B cell (primary cell): ENCODE results near the gene MOB2. TPM values are rescaled to one million over a fixed set of nuclear protein-coding genes. Genes with fewer than 3 reads are reported as not detected.

ENCODE experiments used
- ATAC-seq: fragments of 200-7000 bp; cut with Tn5 transposase; one replicate; pipeline ENCODE4 v1.10.0; 2021; ENCODE audit warnings: low read depth, mild to moderate bottlenecking, moderate number of reproducible peaks, moderate library complexity
- CTCF ChIA-PET: fragments of 350-600 bp; sonication (Branson Sonifier 250); formaldehyde crosslinking; loops from one replicate; lab custom pipeline; 2021; ENCODE audit warnings: antibody characterized with exemption, inconsistent platforms; lab: Charles Lee
- POLR2A ChIA-PET: fragments of 350-600 bp; sonication (Branson Sonifier 250); formaldehyde crosslinking; loops from one replicate; lab custom pipeline; 2021; ENCODE audit warnings: antibody characterized with exemption; lab: Charles Lee
- DNase-seq: peaks from one replicate; pipeline ENCODE4 v3.0.0; 2013
- H2AFZ ChIP-seq: 2 replicates; pipeline ENCODE4 v1.6.1; 2012; ENCODE audit warnings: mild to moderate bottlenecking, low read depth, low read length; ENCODE audit not compliant: insufficient read depth, poor library complexity, severe bottlenecking
- H3K27ac ChIP-seq, 2 donors: 1 replicate in 1 of 2; 2 replicates in 1 of 2; pipeline ENCODE4 v1.5.1; 2012 to 2013; ENCODE audit warnings: low read length in 2 of 2, mild to moderate bottlenecking in 2 of 2, moderate library complexity in 1 of 2
- H3K27me3 ChIP-seq, 4 experiments: fragments of 200-600 bp in 1 of 4; sonication (generic) in 1 of 4; replicated peaks in 1 of 4; 1 replicate in 2 of 4; 2 replicates in 2 of 4; pipeline versions ENCODE4 v1.6.1 to v1.7.0; 2013 to 2016; ENCODE audit warnings: low read length in 3 of 4, mild to moderate bottlenecking in 2 of 4, mixed read lengths in 1 of 4, moderate library complexity in 1 of 4; ENCODE audit not compliant: insufficient read depth in 4 of 4, control insufficient read depth in 3 of 4; ENCODE audit errors: control extremely low read depth in 1 of 4
- H3K36me3 ChIP-seq, 2 experiments: replicated peaks in 1 of 2; 1 replicate in 1 of 2; 2 replicates in 1 of 2; pipeline versions ENCODE4 v1.6.1 to v1.7.1; 2013; ENCODE audit warnings: low read length in 1 of 2; ENCODE audit not compliant: insufficient read depth in 2 of 2, control insufficient read depth in 1 of 2; ENCODE audit errors: control extremely low read depth in 1 of 2, extremely low read depth in 1 of 2
- H3K4me1 ChIP-seq, 2 donors: fragments of 200-600 bp in 1 of 2; sonication (generic) in 1 of 2; 1 replicate in 1 of 2; 2 replicates in 1 of 2; pipeline versions ENCODE4 v1.5.1 to v1.6.1; 2013 to 2017; ENCODE audit warnings: low read length in 2 of 2; ENCODE audit not compliant: control insufficient read depth in 2 of 2, insufficient read depth in 2 of 2
- H3K4me2 ChIP-seq: replicated peaks from 2 replicates; pipeline ENCODE3; 2012; ENCODE audit warnings: mild to moderate bottlenecking, low read depth, low read length; ENCODE audit not compliant: poor library complexity, severe bottlenecking
- H3K4me3 ChIP-seq, 5 experiments: fragments of 200-600 bp in 1 of 5; sonication (generic) in 1 of 5; 1 replicate in 3 of 5; 2 replicates in 2 of 5; pipeline versions ENCODE4 v1.5.1 to v1.7.0; 2011 to 2016; ENCODE audit warnings: low read length in 4 of 5, mild to moderate bottlenecking in 4 of 5, low read depth in 2 of 5, control low read depth in 1 of 5, moderate library complexity in 1 of 5; ENCODE audit not compliant: insufficient read depth in 1 of 5; ENCODE audit errors: control extremely low read depth in 1 of 5, extremely low read depth in 1 of 5
- H3K79me2 ChIP-seq: fragments of 200-600 bp; sonication (generic); one replicate; pipeline ENCODE4 v1.6.0; 2016; ENCODE audit warnings: low read length; ENCODE audit not compliant: control insufficient read depth, insufficient read depth
- H3K9ac ChIP-seq: fragments of 200-600 bp; sonication (generic); 2 replicates; pipeline ENCODE4 v1.6.1; 2017; ENCODE audit warnings: mild to moderate bottlenecking, low read length, moderate library complexity
- H3K9me3 ChIP-seq, 3 donors: one replicate each; pipeline versions ENCODE4 v1.6.1 to v1.7.1; 2013; ENCODE audit warnings: low read length in 2 of 3; ENCODE audit not compliant: control insufficient read depth in 2 of 3, insufficient read depth in 1 of 3; ENCODE audit errors: control extremely low read depth in 1 of 3
- H4K20me1 ChIP-seq: 2 replicates; pipeline ENCODE4 v1.6.0; 2012; ENCODE audit warnings: mild to moderate bottlenecking, low read length; ENCODE audit not compliant: insufficient read depth, control insufficient read depth, poor library complexity, severe bottlenecking
- H3K27ac Mint-ChIP-seq: one replicate; pipeline ENCODE4 v1.8.0; 2021; ENCODE audit warnings: mixed read lengths
- H3K27me3 Mint-ChIP-seq: one replicate; pipeline ENCODE4 v1.8.0; 2021; ENCODE audit warnings: mixed read lengths
- H3K4me1 Mint-ChIP-seq: one replicate; pipeline ENCODE4 v1.8.0; 2021; ENCODE audit warnings: mixed read lengths
- H3K4me3 Mint-ChIP-seq: one replicate; pipeline ENCODE4 v1.8.0; 2021; ENCODE audit warnings: mixed read lengths
- H3K9me3 Mint-ChIP-seq: one replicate; pipeline ENCODE4 v1.8.0; 2022; ENCODE audit warnings: mixed read lengths; ENCODE audit not compliant: insufficient read depth
- EZH2 ChIP-seq: IDR thresholded peaks from 2 replicates; pipeline ENCODE4 v1.6.1; 2012; ENCODE audit warnings: borderline replicate concordance, low read depth, mild to moderate bottlenecking, moderate library complexity, low read length; ENCODE audit not compliant: insufficient read depth, poor library complexity, severe bottlenecking
- WGBS: methylation state at CpG from one replicate; pipeline ENCODE4 v1.1.5; 2013; ENCODE audit warnings: missing lambda C conversion rate; ENCODE audit not compliant: insufficient coverage; 5-methylcytosine and 5-hydroxymethylcytosine counted together
- intact Hi-C: fragments of 100-400 bp; cut with micrococcal nuclease; formaldehyde crosslinking; loops from one replicate; pipeline ENCODE4 v1.10.0; 2022
- polyA plus RNA-seq: library from polyadenylated mRNA; depleted of rRNA; stranded (reverse); fragments of >200 nt; gene quantifications from 2 replicates; pipeline ENCODE4 v1.2.3, GENCODE V29; 2012
- total RNA-seq, 2 donors: library from RNA; stranded (reverse); fragments of 120-200 nt in 1 of 2; gene quantifications; 1 replicate in 1 of 2; 2 replicates in 1 of 2; pipeline versions ENCODE4 v1.2.3 to v1.2.4, GENCODE V29; 2013 to 2022
- TF ChIP-seq, protein P1 (sequence below): fragments of 200-600 bp; IDR thresholded peaks from one replicate; pipeline ENCODE4 v1.8.0; 2022; ENCODE audit warnings: antibody characterized with exemption, mild to moderate bottlenecking

MOB2 gene
- total and polyA plus RNA-seq, 2 donors (not counting 1 experiment from before 2014, with no cell fraction given): 55.7 to 57.6 TPM

DNA sequence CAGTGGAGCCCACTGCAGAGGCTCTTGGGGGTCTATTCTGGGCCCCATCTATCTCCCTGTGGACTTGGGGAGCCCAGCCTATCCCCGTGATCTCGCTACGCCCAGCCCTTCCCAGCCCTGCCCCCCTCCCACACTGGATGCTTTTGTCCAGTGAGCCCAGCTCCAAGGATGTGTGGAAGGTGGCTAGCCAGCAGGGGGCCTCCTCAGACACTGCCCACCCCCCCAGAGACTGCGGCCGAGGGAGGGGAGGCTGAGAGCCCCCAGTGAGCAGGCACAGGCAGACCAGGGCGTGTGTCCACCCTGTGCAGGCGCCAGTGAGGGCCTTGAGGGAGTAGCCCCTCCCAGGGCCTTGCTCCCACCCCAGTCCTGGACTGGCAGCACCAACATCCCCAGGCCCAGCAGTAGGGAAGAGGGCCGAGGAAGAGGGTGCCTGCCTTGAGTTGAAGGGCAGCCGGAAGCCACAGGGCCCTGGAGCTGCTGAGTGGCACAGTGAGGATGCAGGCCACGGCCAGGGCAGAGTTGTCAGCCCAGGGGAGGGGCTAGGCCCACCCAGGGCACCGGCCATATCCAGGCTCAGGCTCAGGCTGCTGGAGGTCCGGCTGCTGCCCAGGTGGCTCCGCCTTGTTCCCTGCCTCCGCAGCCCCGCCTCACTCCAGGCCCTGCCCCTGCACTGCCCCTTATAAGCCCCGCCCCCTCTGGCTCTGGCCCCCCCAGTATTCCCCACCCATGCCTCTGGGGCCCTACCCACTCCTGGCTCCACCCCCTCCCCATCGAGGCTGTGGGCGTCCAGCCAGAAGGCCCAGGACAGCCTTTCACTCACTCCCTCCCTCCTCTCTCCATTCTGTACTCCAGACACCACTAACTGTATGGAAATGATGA is 28.0 kb downstream of the MOB2 start:
- no peak overlapping the region for H3K9ac ChIP-seq
- no peak overlapping the region for H2AFZ ChIP-seq
- H3K36me3 ChIP-seq: no peaks in the 10 kb centered on the region
- H4K20me1 ChIP-seq: no peaks in the 10 kb centered on the region
- H3K27ac ChIP-seq: no peak overlapping the region
- no peak overlapping the region for H3K4me3 ChIP-seq
- no peaks in the 10 kb centered on the region for H3K9me3 ChIP-seq
- H3K4me1 Mint-ChIP-seq: no peaks in the 10 kb centered on the region
- 78% methylated on average over 11 of the region's 18 CpGs for WGBS
- H3K27me3 Mint-ChIP-seq: no peaks in the 10 kb centered on the region
- H3K4me1 ChIP-seq: no peaks in the 10 kb centered on the region
- H3K4me2 ChIP-seq: no peak overlapping the region
- ATAC-seq (no peak), DNase-seq (no peak)
- H3K4me3 Mint-ChIP-seq: no peak overlapping the region
- CTCF ChIA-PET: no interaction called here
- H3K27ac Mint-ChIP-seq: no peak overlapping the region
- POLR2A ChIA-PET: no interaction called here
- H3K9me3 Mint-ChIP-seq: no peaks in the 10 kb centered on the region
- H3K79me2 ChIP-seq: no peaks in the 10 kb centered on the region
- intact Hi-C loops: no loop called here
- no peak for TF ChIP-seq EZH2
- TF ChIP-seq, protein P1, sequence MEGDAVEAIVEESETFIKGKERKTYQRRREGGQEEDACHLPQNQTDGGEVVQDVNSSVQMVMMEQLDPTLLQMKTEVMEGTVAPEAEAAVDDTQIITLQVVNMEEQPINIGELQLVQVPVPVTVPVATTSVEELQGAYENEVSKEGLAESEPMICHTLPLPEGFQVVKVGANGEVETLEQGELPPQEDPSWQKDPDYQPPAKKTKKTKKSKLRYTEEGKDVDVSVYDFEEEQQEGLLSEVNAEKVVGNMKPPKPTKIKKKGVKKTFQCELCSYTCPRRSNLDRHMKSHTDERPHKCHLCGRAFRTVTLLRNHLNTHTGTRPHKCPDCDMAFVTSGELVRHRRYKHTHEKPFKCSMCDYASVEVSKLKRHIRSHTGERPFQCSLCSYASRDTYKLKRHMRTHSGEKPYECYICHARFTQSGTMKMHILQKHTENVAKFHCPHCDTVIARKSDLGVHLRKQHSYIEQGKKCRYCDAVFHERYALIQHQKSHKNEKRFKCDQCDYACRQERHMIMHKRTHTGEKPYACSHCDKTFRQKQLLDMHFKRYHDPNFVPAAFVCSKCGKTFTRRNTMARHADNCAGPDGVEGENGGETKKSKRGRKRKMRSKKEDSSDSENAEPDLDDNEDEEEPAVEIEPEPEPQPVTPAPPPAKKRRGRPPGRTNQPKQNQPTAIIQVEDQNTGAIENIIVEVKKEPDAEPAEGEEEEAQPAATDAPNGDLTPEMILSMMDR: no peak
- H3K27me3 ChIP-seq: no peaks in the 10 kb centered on the region

DNA sequence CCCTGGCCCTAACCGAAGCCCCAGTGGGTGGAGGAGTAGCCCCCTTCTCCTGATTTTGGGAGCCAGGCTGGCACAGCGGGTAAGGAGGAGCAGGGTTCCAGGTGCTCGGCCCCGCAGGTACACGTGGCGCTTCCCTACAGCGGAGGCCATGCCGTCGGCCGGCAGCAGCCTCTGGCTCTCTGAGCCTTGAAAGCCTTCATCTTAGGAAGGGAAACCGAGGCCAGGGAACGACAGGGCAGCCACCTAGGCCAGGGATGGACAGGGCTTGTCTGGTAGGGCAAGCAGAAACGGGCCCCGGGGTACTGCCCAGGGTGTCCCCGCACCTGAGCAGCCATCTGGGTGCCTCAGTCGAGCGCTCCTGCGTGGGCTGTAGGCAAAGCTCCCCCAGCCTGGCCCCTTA is 28.7 kb downstream of the MOB2 start:
- no peak overlapping the region for H3K27ac ChIP-seq
- H3K9me3 ChIP-seq: no peaks in the 10 kb centered on the region
- ATAC-seq (no peak), DNase-seq (no peak)
- no peaks in the 10 kb centered on the region for H3K4me1 Mint-ChIP-seq
- no peaks in the 10 kb centered on the region for H3K27me3 ChIP-seq
- no peak for TF ChIP-seq EZH2
- TF ChIP-seq, protein P1: no peak
- no peak overlapping the region for H3K4me2 ChIP-seq
- no peaks in the 10 kb centered on the region for H3K4me1 ChIP-seq
- no peak overlapping the region for H3K9ac ChIP-seq
- H3K4me3 ChIP-seq: no peak overlapping the region
- H2AFZ ChIP-seq: no peak overlapping the region
- CTCF ChIA-PET: no interaction called here
- H4K20me1 ChIP-seq: no peaks in the 10 kb centered on the region
- WGBS: 81% methylated on average over 18 of the region's 18 CpGs
- H3K79me2 ChIP-seq: no peaks in the 10 kb centered on the region
- H3K27me3 Mint-ChIP-seq: no peaks in the 10 kb centered on the region
- H3K27ac Mint-ChIP-seq: no peak overlapping the region
- intact Hi-C loops: no loop called here
- POLR2A ChIA-PET: no interaction called here
- H3K9me3 Mint-ChIP-seq: no peaks in the 10 kb centered on the region
- no peaks in the 10 kb centered on the region for H3K36me3 ChIP-seq
- no peak overlapping the region for H3K4me3 Mint-ChIP-seq
